KOPT-K1 (cell line): Measurements from ENCODE around the gene MAP4K5.
"Not testable (repeated sequence)": the region's sequence is repeated elsewhere in the genome, so short reads cannot be mapped to it uniquely, and the experiment has no call there.

Experiments
- H3K27ac ChIP-seq: fragments of 200-600 bp; sonication (generic); 2 replicates; pipeline ENCODE4 v1.5.1; 2016; ENCODE audit warnings: antibody characterized with exemption, mild to moderate bottlenecking, low read depth, low read length; ENCODE audit not compliant: poor library complexity, severe bottlenecking
- H3K36me3 ChIP-seq: fragments of 200-600 bp; sonication (generic); 2 replicates; pipeline ENCODE4 v1.5.1; 2017; ENCODE audit warnings: antibody characterized with exemption, mild to moderate bottlenecking, low read length, moderate library complexity; ENCODE audit not compliant: insufficient read depth
- H3K9me3 ChIP-seq: fragments of 200-600 bp; sonication (generic); 2 replicates; pipeline ENCODE4 v1.5.1; 2017; ENCODE audit warnings: antibody characterized with exemption, low read length, mild to moderate bottlenecking; ENCODE audit not compliant: insufficient read depth, poor library complexity, severe bottlenecking

The MAP4K5 gene

DNA sequence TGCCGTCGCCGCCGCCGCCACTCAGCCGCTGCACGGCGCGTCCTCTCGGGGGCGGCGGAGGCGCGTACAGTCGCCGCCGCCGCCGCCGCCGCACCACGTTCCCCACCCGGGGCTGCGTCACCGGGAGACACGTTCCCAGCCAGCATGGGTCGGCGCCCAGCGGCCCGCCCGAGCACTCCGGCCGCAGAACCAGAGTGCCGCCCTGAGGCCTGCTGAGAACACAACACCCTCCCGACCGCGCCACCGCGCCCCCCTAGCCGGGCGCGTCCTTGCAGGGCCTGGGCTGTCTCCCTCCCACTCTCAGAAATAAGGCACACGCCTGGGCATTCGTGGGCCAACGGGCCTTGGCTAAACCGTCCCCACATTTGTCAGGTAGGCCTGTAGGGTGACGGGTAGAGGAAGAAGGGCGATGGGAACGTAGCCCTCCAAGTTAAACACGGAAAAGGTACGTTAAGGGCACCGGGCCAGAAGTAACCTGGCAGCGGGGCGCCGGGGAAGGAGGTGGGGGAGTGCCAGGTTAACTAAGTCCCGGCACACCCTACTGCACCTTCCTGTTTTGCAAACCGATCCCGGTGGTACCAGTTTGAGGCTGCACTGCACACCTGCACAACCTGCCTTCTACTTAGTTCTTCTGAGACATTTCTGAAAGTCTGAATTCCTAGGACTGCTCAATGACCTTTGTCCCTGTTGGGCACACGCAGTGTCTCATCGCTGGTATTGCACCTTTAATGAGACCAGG, at the start of gene MAP4K5:
Gene MAP4K5, minus strand, starts transcription at position 68 of the 739 bp plus-strand sequence. CDS start 520 bp downstream, outside the sequence.
- peaks cover 9% of the 10 kb centered on the region for H3K9me3 ChIP-seq
- peak within 1 kb of the TSS; percentile 76 for H3K27ac ChIP-seq

DNA sequence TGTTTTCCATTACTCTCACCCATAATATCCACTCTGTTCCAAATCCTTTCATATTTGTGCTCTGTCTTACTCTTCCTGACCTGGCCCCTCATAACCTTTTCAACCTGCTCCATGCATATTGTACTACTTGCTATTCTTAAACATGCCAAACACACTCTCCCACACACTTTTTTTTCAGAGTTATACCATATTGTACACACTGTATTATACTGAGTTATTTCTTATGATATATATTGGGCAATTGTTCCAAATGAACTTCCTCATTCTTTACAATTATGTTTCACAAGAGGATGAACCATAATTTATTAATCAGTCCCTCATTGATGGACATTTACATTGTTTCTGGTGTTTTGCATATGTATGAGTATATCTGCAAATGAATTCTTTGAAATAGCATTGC, 46.1 kb upstream of the MAP4K5 start:
- Histone ChIP-seq H3K36me3 (no peaks in the 10 kb centered on the region), H3K9me3 (no peaks in the 10 kb centered on the region), H3K27ac (no peak overlapping the region)

More for the DNA sequence above, at the start of gene MAP4K5:
- H3K36me3 ChIP-seq = no peaks in the 10 kb centered on the region

- Histone ChIP-seq H3K36me3 (no peaks in the 10 kb centered on the region), H3K9me3 (no peaks in the 10 kb centered on the region), H3K27ac (no peak overlapping the region)
These were observed 45.6 kb upstream of the MAP4K5 start for GRCh38 chr14:50577982-50578381.

DNA sequence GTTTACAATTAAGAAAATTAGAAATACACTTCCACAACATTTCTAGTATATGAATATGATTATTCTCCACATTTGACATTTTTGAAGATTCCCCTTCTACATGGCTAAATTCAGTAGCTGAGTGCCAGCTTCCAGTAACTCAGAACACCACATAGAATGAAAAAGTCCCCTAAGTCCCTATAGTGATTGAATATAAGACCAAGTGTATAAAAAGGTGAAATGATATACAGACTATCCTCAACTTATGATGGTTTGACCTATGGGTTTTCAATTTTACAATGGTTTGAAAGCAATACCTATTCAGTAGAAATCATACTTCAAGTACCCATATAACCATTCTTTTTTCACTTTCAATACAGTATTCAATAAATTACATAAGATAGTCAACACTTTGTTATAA, 43.4 kb upstream of the MAP4K5 start:
- no peak overlapping the region for H3K27ac ChIP-seq
- peaks cover 5% of the 10 kb centered on the region for H3K9me3 ChIP-seq

DNA sequence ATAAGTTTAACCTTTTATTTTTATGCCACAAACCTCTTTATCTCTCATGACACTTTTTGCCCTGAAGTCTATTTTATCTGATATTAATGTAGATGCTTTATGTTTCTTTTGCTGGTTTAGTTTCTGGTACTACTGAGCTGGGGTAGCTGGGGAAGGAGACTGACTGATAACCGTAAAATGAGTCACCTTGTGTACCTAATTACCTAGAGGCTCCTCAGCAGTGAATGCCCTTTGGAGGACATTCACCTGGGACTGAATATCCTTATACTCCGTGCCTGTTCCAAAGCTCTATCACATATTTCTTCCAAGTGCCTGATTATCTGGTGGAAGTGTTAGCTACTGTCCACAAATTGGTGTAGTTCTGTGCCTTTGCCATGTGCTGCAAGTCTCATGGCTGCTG, 41.5 kb upstream of the MAP4K5 start:
- Histone ChIP-seq H3K27ac (no peak overlapping the region), H3K9me3 (peaks cover 18% of the 10 kb centered on the region), H3K36me3 (no peaks in the 10 kb centered on the region)

More for the DNA sequence above, 43.4 kb upstream of the MAP4K5 start:
- no peaks in the 10 kb centered on the region for H3K36me3 ChIP-seq

- peaks cover 18% of the 10 kb centered on the region for H3K9me3 ChIP-seq
- H3K36me3 ChIP-seq = no peaks in the 10 kb centered on the region
- no peak overlapping the region for H3K27ac ChIP-seq
These were observed 37.4 kb upstream of the MAP4K5 start for GRCh38 chr14:50569714-50570274.

- no peaks in the 10 kb centered on the region for H3K9me3 ChIP-seq
- H3K36me3 ChIP-seq = no peaks in the 10 kb centered on the region
- H3K27ac ChIP-seq = no peak overlapping the region
These were observed 30.5 kb upstream of the MAP4K5 start for GRCh38 chr14:50562841-50563240.

DNA sequence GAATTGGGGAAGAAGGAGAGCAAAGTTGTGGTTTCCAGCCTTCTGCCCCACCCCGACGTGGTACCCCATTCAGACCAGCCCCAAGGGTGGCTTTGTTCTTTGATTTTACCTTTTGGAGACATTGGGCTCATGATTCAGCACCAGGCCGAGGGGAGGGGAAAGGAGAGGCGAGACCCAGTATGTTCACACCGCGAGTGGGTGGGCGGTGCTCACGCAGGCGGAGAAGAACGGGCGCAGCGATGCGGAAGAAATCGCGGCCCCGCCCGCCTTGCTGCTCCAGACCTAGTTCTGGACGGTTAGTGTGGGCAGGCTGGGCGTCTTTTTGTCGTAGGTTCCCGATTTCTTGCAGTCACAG, 28.5 kb upstream of the MAP4K5 start:
- Histone ChIP-seq H3K9me3 (no peaks in the 10 kb centered on the region), H3K27ac (no peak overlapping the region), H3K36me3 (no peaks in the 10 kb centered on the region)

GRCh38 chr14:50559990-50560930, 27.9 kb upstream of the MAP4K5 start, which contains the start of gene ATL1:
Gene ATL1 (plus strand): TSS chr14:50560145. CDS start chr14:50560266, 121 bp downstream.
- no peaks in the 10 kb centered on the region for H3K9me3 ChIP-seq
- no peak within 1 kb of the TSS for H3K27ac ChIP-seq
- no peaks in the 10 kb centered on the region for H3K36me3 ChIP-seq

GRCh38 chr14:50552796-50553195, 20.4 kb upstream of the MAP4K5 start:
- H3K27ac ChIP-seq, H3K9me3 ChIP-seq, H3K36me3 ChIP-seq: not testable (repeated sequence)

- Histone ChIP-seq H3K36me3 (no peaks in the 10 kb centered on the region), H3K27ac (no peak overlapping the region)
These were observed 19.5 kb upstream of the MAP4K5 start for GRCh38 chr14:50551877-50552276.

DNA sequence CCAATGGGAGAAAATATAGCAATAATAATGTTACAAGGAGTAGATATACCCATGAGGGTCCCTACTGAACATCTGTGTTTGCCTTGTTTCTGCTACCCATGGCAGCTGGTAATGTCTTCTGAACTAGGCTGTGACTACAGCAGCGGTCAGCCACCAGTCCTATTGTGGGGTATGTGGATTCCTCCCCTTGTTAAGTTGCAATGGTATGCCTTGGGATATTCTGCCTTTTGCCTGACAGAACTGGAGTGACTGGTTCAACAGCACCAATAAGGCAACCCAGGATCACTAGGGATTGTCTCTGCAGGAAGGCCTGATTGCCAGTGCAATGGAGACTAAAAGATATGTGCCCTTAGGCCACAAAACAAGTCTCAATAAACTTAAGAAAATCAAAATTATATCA, 17.9 kb upstream of the MAP4K5 start:
- Histone ChIP-seq H3K9me3 (peaks cover 7% of the 10 kb centered on the region), H3K27ac (no peak overlapping the region)

More at GRCh38 chr14:50551877-50552276, 19.5 kb upstream of the MAP4K5 start:
- H3K9me3 ChIP-seq = peaks cover 7% of the 10 kb centered on the region

GRCh38 chr14:50545618-50546017, 13.2 kb upstream of the MAP4K5 start:
- no peak overlapping the region for H3K27ac ChIP-seq
- no peaks in the 10 kb centered on the region for H3K36me3 ChIP-seq
- H3K9me3 ChIP-seq = no peaks in the 10 kb centered on the region

More for the DNA sequence above, 17.9 kb upstream of the MAP4K5 start:
- no peaks in the 10 kb centered on the region for H3K36me3 ChIP-seq

GRCh38 chr14:50544911-50545310, 12.5 kb upstream of the MAP4K5 start:
- Histone ChIP-seq H3K36me3 (no peaks in the 10 kb centered on the region), H3K27ac (no peak overlapping the region), H3K9me3 (no peaks in the 10 kb centered on the region)

- Histone ChIP-seq H3K27ac (no peak overlapping the region), H3K36me3 (no peaks in the 10 kb centered on the region), H3K9me3 (peaks cover 4% of the 10 kb centered on the region)
These were observed 10.6 kb upstream of the MAP4K5 start for GRCh38 chr14:50542941-50543418.
